Measurements from ENCODE around the gene PRR7.

The PRR7 gene

GRCh38 chr5:177469750-177470525, 23.3 kb downstream of the PRR7 start:
- no peak for DNase-seq (ENCODE audit: low spot score)

- no peak for DNase-seq (ENCODE audit: low spot score)
Measured at GRCh38 chr5:177470759-177471536, 24.3 kb downstream of the PRR7 start.

- peak; percentile 69 for DNase-seq (ENCODE audit: low spot score)
Measured at GRCh38 chr5:177471610-177472356, 25.2 kb downstream of the PRR7 start.

GRCh38 chr5:177472460-177473442, 26.1 kb downstream of the PRR7 start:
- DNase-seq (ENCODE audit: low spot score) = peak; percentile 78

GRCh38 chr5:177473443-177474001, 26.9 kb downstream of the PRR7 start, which contains the start of gene DBN1:
Gene DBN1, minus strand, starts transcription at chr5:177473634. Its CDS starts 113 bp downstream, at chr5:177473521.
- DNase-seq (ENCODE audit: low spot score) = peak; percentile 96

GRCh38 chr5:177474002-177474476, 27.4 kb downstream of the PRR7 start:
- no peak for DNase-seq (ENCODE audit: low spot score)

- no peak for DNase-seq (ENCODE audit: low spot score)
Measured at GRCh38 chr5:177474846-177475562, 28.4 kb downstream of the PRR7 start.

GRCh38 chr5:177475563-177476427, 29.2 kb downstream of the PRR7 start:
- no peak for DNase-seq (ENCODE audit: low spot score)

GRCh38 chr5:177476531-177477233, 30.1 kb downstream of the PRR7 start:
- DNase-seq (ENCODE audit: low spot score) = peak; percentile 55

GRCh38 chr5:177477701-177478477, 31.3 kb downstream of the PRR7 start:
- no peak for DNase-seq (ENCODE audit: low spot score)

GRCh38 chr5:177478711-177479646, 32.4 kb downstream of the PRR7 start:
- peak; percentile 59 for DNase-seq (ENCODE audit: low spot score)

- no peak for DNase-seq (ENCODE audit: low spot score)
Measured at GRCh38 chr5:177479774-177480173, 33.2 kb downstream of the PRR7 start.

- DNase-seq (ENCODE audit: low spot score) = no peak
Measured at GRCh38 chr5:177482359-177482795, 35.8 kb downstream of the PRR7 start.

- no peak for DNase-seq (ENCODE audit: low spot score)
Measured at GRCh38 chr5:177483042-177483441, 36.4 kb downstream of the PRR7 start.

GRCh38 chr5:177483994-177484901, 37.6 kb downstream of the PRR7 start:
- no peak for DNase-seq (ENCODE audit: low spot score)
